Fibroblast of skin of left biceps (primary cell): ENCODE measurements around the gene CAMKK1.

Experiments used
- DNase-seq, 2 experiments: peaks; one replicate each; pipeline ENCODE4 v3.0.0-alpha.2; 2013; ENCODE audit warnings: low read depth in 2 of 2

The CAMKK1 gene

DNA sequence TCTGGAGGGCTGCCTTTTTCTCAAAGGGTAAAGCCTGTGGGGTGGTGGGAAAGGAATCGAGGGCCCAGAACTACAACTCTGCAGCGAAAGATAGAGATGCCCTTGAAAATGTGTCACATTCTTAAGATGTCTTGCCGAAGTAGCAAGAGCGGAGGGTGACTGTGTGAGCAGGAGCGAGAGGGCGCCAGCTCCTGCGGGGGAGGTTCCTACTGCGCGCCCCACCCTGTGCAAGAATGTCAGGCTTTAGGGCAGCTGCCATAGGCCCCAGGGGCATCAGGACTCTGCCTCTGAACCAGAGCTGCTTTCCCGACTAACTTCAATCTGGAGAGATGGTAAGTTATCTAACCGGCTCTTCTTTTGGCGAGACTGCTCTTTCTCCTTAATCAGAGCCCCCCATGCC lies 80.1 kb downstream of the CAMKK1 start:
- DNase-seq = no peak

DNA sequence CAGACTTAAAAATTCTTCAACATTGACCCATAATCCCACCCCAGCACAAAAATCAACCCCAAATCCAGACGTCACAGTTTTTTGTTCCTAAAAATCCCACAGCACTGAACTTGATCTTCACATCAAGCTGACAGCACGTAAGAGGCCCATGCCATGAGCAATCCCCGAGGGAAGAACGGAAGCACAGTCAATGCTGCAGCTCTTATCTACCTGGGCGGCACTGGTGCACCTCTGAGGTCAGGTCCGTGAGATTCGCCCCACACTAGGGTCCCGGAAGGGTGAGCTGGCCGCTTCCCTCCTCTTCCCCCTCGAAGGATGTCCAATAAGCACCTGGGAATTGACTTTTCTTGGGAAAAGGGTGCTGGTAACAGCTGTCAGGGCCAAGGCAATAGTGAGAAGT lies 80.6 kb downstream of the CAMKK1 start:
- DNase-seq = no peak
